Heart right ventricle (tissue), 16 donors: Measurements from ENCODE around the gene SGK1. TPM values are rescaled to one million over a fixed set of nuclear protein-coding genes. Genes with fewer than 3 reads are reported as not detected.

ENCODE experiments used
- ATAC-seq, 8 donors: fragments of 200-7000 bp; cut with Tn5 transposase; one replicate each; pipeline ENCODE4 v1.9.1; 2020; ENCODE audit warnings: mild to moderate bottlenecking in 8 of 8, moderate library complexity in 8 of 8, moderate number of reproducible peaks in 1 of 8
- DNase-seq, 2 donors: peaks; one replicate each; pipeline ENCODE4 v3.0.0-alpha.2; 2020
- H3K27ac ChIP-seq, 10 donors: fragments of 200-600 bp; sonication (generic) in 2 of 10; one replicate each; pipeline versions ENCODE4 v1.5.0 to v1.8.0; 2020 to 2022; ENCODE audit warnings: mild to moderate bottlenecking in 3 of 10
- H3K27me3 ChIP-seq, 7 donors: fragments of 200-600 bp; one replicate each; pipeline ENCODE4 v1.8.0; 2021 to 2022; ENCODE audit warnings: mild to moderate bottlenecking in 2 of 7
- H3K36me3 ChIP-seq, 9 donors: fragments of 200-600 bp; sonication (generic) in 1 of 9; one replicate each; pipeline versions ENCODE4 v1.5.0 to v1.8.0; 2020 to 2022; ENCODE audit warnings: mild to moderate bottlenecking in 2 of 9
- H3K4me1 ChIP-seq, 9 donors: fragments of 200-600 bp; sonication (generic) in 1 of 9; one replicate each; pipeline versions ENCODE4 v1.5.0 to v1.8.0; 2020 to 2022; ENCODE audit warnings: mild to moderate bottlenecking in 4 of 9
- H3K4me3 ChIP-seq, 10 donors: fragments of 200-600 bp; sonication (generic) in 2 of 10; one replicate each; pipeline versions ENCODE4 v1.5.0 to v1.8.0; 2020 to 2022; ENCODE audit warnings: mild to moderate bottlenecking in 7 of 10, moderate library complexity in 2 of 10
- H3K9me3 ChIP-seq, 11 donors: fragments of 200-600 bp in 10 of 11; sonication (generic) in 2 of 11; one replicate each; pipeline versions ENCODE4 v1.5.0 to v1.8.0; 2013 to 2022; ENCODE audit warnings: mild to moderate bottlenecking in 2 of 11, control low read depth in 1 of 11, moderate library complexity in 1 of 11
- CTCF ChIP-seq, 9 donors: fragments of 200-600 bp; sonication (generic) in 2 of 9; IDR thresholded peaks; one replicate each; pipeline versions ENCODE4 v1.5.0 to v1.8.0; 2021 to 2022; ENCODE audit warnings: antibody characterized with exemption in 9 of 9, mild to moderate bottlenecking in 5 of 9, moderate library complexity in 1 of 9
- WGBS, 2 donors: extraction: QIAGEN DNeasy Blood & Tissue Kit; methylation state at CpG; one replicate each; pipeline ENCODE4 v1.1.7; 2013; ENCODE audit warnings: inconsistent platforms in 1 of 2; 5-methylcytosine and 5-hydroxymethylcytosine counted together
- intact Hi-C, 10 donors: fragments of 100-400 bp; cut with DNase I; formaldehyde crosslinking; loops; one replicate each; pipeline versions ENCODE4 v1.11.1 to v1.14.2; 2022
- polyA plus RNA-seq, 2 donors: library from polyadenylated mRNA; stranded (reverse); fragments of 200-250 nt; gene quantifications; one replicate each; pipeline ENCODE4 v1.2.3, GENCODE V29; 2013
- total RNA-seq, 10 donors: library from RNA; stranded (reverse); fragmentation: NEBNext Ultra II Directional in 3 of 10; extraction: Animal tissue kit (Norgen Biotek cat#: 25700) in 3 of 10; gene quantifications; one replicate each; pipeline versions ENCODE4 v1.2.1 to v1.2.4, GENCODE V29; 2021 to 2023
- donor health status: Arrhythmogenic right ventricular cardiomyopathy.
- donor health status: ischemic (EF 13 %, LVEDD 7.1; RV severe dilation, severe dysfunction).
- donor health status: healthy with polysubstance abuse.
- donor health status: DM: no; HTN: yes; CAD: no.
- donor health status: DM: no; HTN: no; CAD: no.
- donor health status: ischemic (EF 25% LVEDD 6.9; RV normal size, moderate dysfunction).
- donor health status: ischemic (EF 25% LVEDD 5.7; RV mildly dilated, moderate dysfunction).
- donor health status: healthy.
- donor health status: DM: yes; HTN: yes; CAD: no.
- donor health status: Ischemic cardiomyopathy.
- donor health status: ischemic (EF 35%, LVEDD 5.7; RV mildly dilated, moderate dysfunction).
- donor health status: nonischemic (EF 11% LVEDD 7.7; RV severe dilation, severe dysfunction).
- donor health status: DM: yes; HTN: yes; CAD: no.
- donor health status: PGD.
- donor health status: ischemic (EF 29% LVEDD 5.4; RV normal size, mild dysfunction).
- donor health status: nonischemic (EF 23%, LVEDD 6.1; RV moderate dilation, normal function).

Gene SGK1
- total and polyA plus RNA-seq, 12 donors, result 22.5 to 140 (median 43.6) TPM

- TF ChIP-seq CTCF (IDR thresholded peaks at IDR 0.05), result peak; percentile 66 to 98 (median 83)
- peaks cover 2 to 41% (median 24%) of the 10 kb centered on the region in 9 donors for H3K4me1 ChIP-seq
- intact Hi-C loops, result loop anchor here in 9 of 10 donors (1.0 to 10.0 kb wide), 21 partner anchors 59 to 546 kb away; no protein-coding TSS in a partner anchor
Measured at GRCh38 chr6:134178161-134179044, 139.5 kb downstream of the SGK1 start.

GRCh38 chr6:134177753-134178160, 140.2 kb downstream of the SGK1 start:
- peaks cover 2 to 47% (median 30%) of the 10 kb centered on the region in 9 donors for H3K4me1 ChIP-seq
- DNase-seq (no peak), ATAC-seq (no peak)
- H3K4me3 ChIP-seq, result peak overlapping the region in 9 of 10 donors; percentile 24 to 56 (median 45)
- peaks cover 0 to 12% (median 6%) of the 10 kb centered on the region in 9 donors for H3K36me3 ChIP-seq
- no peaks in the 10 kb centered on the region for H3K27me3 ChIP-seq
- TF ChIP-seq CTCF (IDR thresholded peaks at IDR 0.05), result no peak
- intact Hi-C loops, result loop anchor here in 9 of 10 donors (1.0 to 10.0 kb wide), 21 partner anchors 60 to 547 kb away; no protein-coding TSS in a partner anchor
- H3K9me3 ChIP-seq, result no peaks in the 10 kb centered on the region
- peak overlapping the region; percentile 4 to 100 (median 98) for H3K27ac ChIP-seq
- WGBS, 2 donors, result 41 to 50% methylated on average over 10 of the region's 10 CpGs

More at GRCh38 chr6:134178161-134179044, 139.5 kb downstream of the SGK1 start:
- Histone ChIP-seq H3K36me3 (peaks cover 0 to 5% (median 0%) of the 10 kb centered on the region in 9 donors), H3K27me3 (no peaks in the 10 kb centered on the region), H3K9me3 (no peaks in the 10 kb centered on the region), H3K27ac (peak overlapping the region; percentile 30 to 100 (median 98)), H3K4me3 (peak overlapping the region in 9 of 10 donors; percentile 24 to 56 (median 45))
- peak; percentile 63 to 92 for DNase-seq
- peak; percentile 31 to 68 (median 58) for ATAC-seq
- 3 to 4% methylated on average over 30 of the region's 30 CpGs for WGBS, 2 donors

- TF ChIP-seq CTCF (IDR thresholded peaks at IDR 0.05), result no peak
- H3K27me3 ChIP-seq, result no peaks in the 10 kb centered on the region
- H3K36me3 ChIP-seq, result peaks cover 0 to 17% (median 11%) of the 10 kb centered on the region in 9 donors
- intact Hi-C loops, result loop anchor here in 9 of 10 donors (5.0 to 10.0 kb wide), 17 partner anchors 60 to 548 kb away; no protein-coding TSS in a partner anchor
- H3K27ac ChIP-seq, result peak overlapping the region; percentile 4 to 100 (median 98)
- no peaks in the 10 kb centered on the region for H3K9me3 ChIP-seq
- H3K4me1 ChIP-seq, result peaks cover 2 to 52% (median 36%) of the 10 kb centered on the region in 9 donors
- WGBS, 2 donors, result 86 to 87% methylated on average over 1 of the region's 1 CpG
- no peak for ATAC-seq
- peak overlapping the region in 3 of 10 donors; percentile 50 to 56 (median 50) for H3K4me3 ChIP-seq
- no peak for DNase-seq
Measured at GRCh38 chr6:134177236-134177635, 140.7 kb downstream of the SGK1 start.

- TF ChIP-seq CTCF (IDR thresholded peaks at IDR 0.05), result no peak
- peak in 7 of 8 donors; percentile 1 to 39 (median 9) for ATAC-seq
- peaks cover 0 to 25% (median 19%) of the 10 kb centered on the region in 9 donors for H3K36me3 ChIP-seq
- H3K4me1 ChIP-seq, result peaks cover 2 to 60% (median 44%) of the 10 kb centered on the region in 9 donors
- intact Hi-C loops, result loop anchor here in 9 of 10 donors (1.0 to 10.0 kb wide), 19 partner anchors 61 to 548 kb away; no protein-coding TSS in a partner anchor
- 14% methylated on average over 35 of the region's 35 CpGs for WGBS, 2 donors
- H3K27ac ChIP-seq, result peak overlapping the region; percentile 82 to 100 (median 98)
- peak overlapping the region; percentile 66 to 85 (median 78) for H3K4me3 ChIP-seq
- no peaks in the 10 kb centered on the region for H3K27me3 ChIP-seq
- peak; percentile 49 to 66 for DNase-seq
- H3K9me3 ChIP-seq, result no peaks in the 10 kb centered on the region
Measured at GRCh38 chr6:134176264-134176975, 141.5 kb downstream of the SGK1 start.
